Memory B cell (primary cell): ENCODE results near the gene RPTOR.
"Not testable (repeated sequence)": the region's sequence is repeated elsewhere in the genome, so short reads cannot be mapped to it uniquely, and the experiment has no call there.

Source experiments
- ATAC-seq: fragments of 150-1000 bp; cut with Tn5 transposase; 2 replicates; pipeline ENCODE4 v1.10.0; 2021; ENCODE audit warnings: low read depth, mild to moderate bottlenecking, moderate library complexity
- DNase-seq, 2 donors: peaks; one replicate each; pipeline ENCODE4 v3.0.0; 2022; ENCODE audit warnings: low spot score in 2 of 2
- H3K27ac Mint-ChIP-seq: one replicate; pipeline ENCODE4 v1.8.0; 2022; ENCODE audit warnings: mild to moderate bottlenecking, moderate library complexity, mixed read lengths
- H3K27me3 Mint-ChIP-seq: one replicate; pipeline ENCODE4 v1.8.0; 2022; ENCODE audit warnings: mixed read lengths
- H3K36me3 Mint-ChIP-seq: one replicate; pipeline ENCODE4 v1.8.0; 2022; ENCODE audit warnings: mild to moderate bottlenecking, mixed read lengths
- H3K4me1 Mint-ChIP-seq: one replicate; pipeline ENCODE4 v1.8.0; 2022; ENCODE audit warnings: mixed read lengths
- H3K4me3 Mint-ChIP-seq: one replicate; pipeline ENCODE4 v1.8.0; 2022; ENCODE audit warnings: mild to moderate bottlenecking, moderate library complexity, mixed read lengths
- H3K9me3 Mint-ChIP-seq: one replicate; pipeline ENCODE4 v1.8.0; 2022; ENCODE audit warnings: mixed read lengths

The RPTOR gene

DNA sequence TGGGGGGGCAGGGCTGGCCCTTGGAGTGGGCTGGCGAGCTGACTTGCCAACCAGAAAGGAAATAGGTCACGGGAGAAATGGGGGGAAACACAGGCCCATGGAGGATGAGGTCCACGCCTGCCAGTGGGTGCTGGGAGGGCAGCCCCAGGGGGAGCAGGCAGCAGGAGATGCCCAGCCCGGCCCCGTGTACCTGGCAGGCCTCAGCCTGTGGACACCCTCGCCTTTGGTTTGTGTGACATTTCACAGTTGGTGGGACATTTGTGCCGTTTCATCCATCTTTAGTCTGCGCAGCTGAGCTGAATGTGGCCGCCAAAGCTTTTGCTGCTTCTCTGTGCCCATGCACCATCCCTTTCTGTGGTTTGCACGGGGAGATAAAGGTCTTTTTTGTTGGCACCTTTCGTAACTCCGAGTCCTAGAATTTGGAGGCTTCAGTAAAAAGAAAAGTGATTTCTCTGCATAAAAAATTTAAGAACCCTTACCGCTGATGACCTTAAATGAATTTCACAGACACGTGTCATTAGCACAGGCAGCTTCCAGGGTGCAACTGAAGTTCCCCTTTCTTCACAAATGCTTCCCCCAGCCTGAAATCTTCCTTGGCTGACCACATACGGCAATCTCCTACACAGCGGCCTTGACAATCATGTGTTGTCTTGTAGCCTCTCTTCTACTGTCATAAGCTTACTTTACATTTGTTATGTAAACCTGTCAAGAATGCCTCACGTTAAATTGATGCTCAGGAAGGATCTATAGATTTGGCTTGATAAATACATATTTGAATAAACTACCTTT is 193.6 kb downstream of the RPTOR start:
- ATAC-seq (no peak), DNase-seq (no peak)
- Mint-ChIP-seq H3K4me1 (peaks cover 34% of the 10 kb centered on the region), H3K9me3 (no peaks in the 10 kb centered on the region), H3K27ac (peak overlapping the region; percentile 72), H3K36me3 (peaks cover 20% of the 10 kb centered on the region), H3K27me3 (no peaks in the 10 kb centered on the region), H3K4me3 (peak overlapping the region; percentile 62)

GRCh38 chr17:80738987-80739730 is 194.5 kb downstream of the RPTOR start:
- ATAC-seq (no peak), DNase-seq (no peak)
- no peaks in the 10 kb centered on the region for H3K9me3 Mint-ChIP-seq
- peaks cover 16% of the 10 kb centered on the region for H3K36me3 Mint-ChIP-seq
- H3K4me1 Mint-ChIP-seq, result peaks cover 30% of the 10 kb centered on the region
- peak overlapping the region; percentile 8 for H3K4me3 Mint-ChIP-seq
- no peaks in the 10 kb centered on the region for H3K27me3 Mint-ChIP-seq
- peak overlapping the region; percentile 78 for H3K27ac Mint-ChIP-seq

DNA sequence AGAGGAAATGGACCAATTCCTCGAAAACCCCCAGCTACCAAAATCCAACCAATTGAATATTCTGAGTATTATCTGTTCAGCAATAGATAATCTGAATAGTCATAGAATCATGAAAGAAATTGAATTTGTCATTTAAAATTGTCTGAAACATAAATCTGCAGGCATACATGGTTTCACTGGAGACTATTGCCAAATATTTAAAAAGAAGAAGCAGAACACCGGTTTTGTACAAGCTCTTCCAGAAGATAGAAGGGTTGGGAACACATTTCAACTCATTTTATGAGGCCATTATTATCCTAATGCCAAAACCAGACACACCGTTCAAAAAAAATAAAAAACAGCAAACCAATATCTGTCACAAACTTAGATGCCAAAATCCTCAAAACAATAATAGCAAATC is 195.5 kb downstream of the RPTOR start:
- no peak overlapping the region for H3K4me3 Mint-ChIP-seq
- no peak overlapping the region for H3K27ac Mint-ChIP-seq
- peaks cover 29% of the 10 kb centered on the region for H3K4me1 Mint-ChIP-seq
- no peaks in the 10 kb centered on the region for H3K27me3 Mint-ChIP-seq
- H3K9me3 Mint-ChIP-seq, result no peaks in the 10 kb centered on the region
- H3K36me3 Mint-ChIP-seq, result peaks cover 13% of the 10 kb centered on the region
- DNase-seq (no peak), ATAC-seq (no peak)

DNA sequence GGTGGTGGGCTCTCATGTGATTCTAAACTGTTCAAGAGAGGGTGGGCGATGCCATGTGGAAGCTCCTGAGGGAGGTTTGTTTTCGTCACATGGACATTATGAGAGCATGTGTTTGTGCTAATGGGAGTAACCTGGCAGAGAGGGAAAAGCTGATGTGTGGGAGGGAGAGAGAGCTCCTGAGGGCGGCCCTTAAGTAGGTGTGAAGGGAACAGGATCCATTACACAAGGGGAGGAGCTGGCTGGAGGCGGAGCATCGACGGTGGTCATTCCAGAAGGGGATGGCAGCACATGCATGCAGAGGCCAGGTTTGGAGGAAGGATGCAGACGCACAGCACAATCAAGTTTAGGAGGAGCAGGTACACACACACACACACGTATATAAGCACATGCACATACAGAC is 197.5 kb downstream of the RPTOR start:
- Mint-ChIP-seq H3K36me3 (peaks cover 13% of the 10 kb centered on the region), H3K4me1 (peaks cover 24% of the 10 kb centered on the region), H3K9me3 (no peaks in the 10 kb centered on the region), H3K27ac (no peak overlapping the region), H3K27me3 (no peaks in the 10 kb centered on the region), H3K4me3 (no peak overlapping the region)
- ATAC-seq, result no peak
- no peak for DNase-seq

DNA sequence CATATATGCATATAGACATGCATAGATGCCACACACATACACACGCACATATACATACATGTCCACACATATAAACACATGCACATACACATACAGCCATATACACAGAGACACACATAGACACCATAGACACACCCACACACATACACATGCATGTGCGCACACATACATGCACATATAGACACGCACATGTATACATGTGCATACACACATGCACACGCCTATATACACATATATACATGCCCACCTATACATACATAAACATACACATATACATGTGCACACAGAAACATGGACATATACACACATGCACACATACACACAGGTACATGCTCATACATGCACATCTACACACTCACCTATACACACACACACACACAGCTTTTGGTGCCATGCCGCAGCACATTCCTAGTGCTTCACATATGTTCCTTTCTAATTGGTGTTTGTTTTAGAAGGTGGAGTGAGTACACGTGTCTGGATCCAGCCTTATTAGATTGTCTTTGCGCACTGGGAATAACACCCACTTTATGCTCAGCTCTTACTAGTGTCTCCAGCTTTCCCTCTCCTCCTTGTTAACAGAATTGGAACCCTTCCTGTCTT is 198.0 kb downstream of the RPTOR start:
- DNase-seq, result no peak
- Mint-ChIP-seq H3K4me1 (peaks cover 19% of the 10 kb centered on the region), H3K36me3 (peaks cover 13% of the 10 kb centered on the region), H3K4me3 (no peak overlapping the region), H3K27ac (no peak overlapping the region), H3K27me3 (no peaks in the 10 kb centered on the region), H3K9me3 (no peaks in the 10 kb centered on the region)
- ATAC-seq, result no peak

- Mint-ChIP-seq H3K4me3 (no peak overlapping the region), H3K9me3 (no peaks in the 10 kb centered on the region), H3K4me1 (peaks cover 14% of the 10 kb centered on the region), H3K27me3 (no peaks in the 10 kb centered on the region), H3K27ac (no peak overlapping the region), H3K36me3 (peaks cover 15% of the 10 kb centered on the region)
- no peak for ATAC-seq
- no peak for DNase-seq
These were observed 198.6 kb downstream of the RPTOR start for GRCh38 chr17:80743181-80743771.

- not testable (repeated sequence) for H3K9me3 Mint-ChIP-seq, H3K27me3 Mint-ChIP-seq, H3K27ac Mint-ChIP-seq, H3K4me3 Mint-ChIP-seq, ATAC-seq, DNase-seq
- Mint-ChIP-seq H3K4me1 (peaks cover 10% of the 10 kb centered on the region), H3K36me3 (peaks cover 17% of the 10 kb centered on the region)
These were observed 199.3 kb downstream of the RPTOR start for GRCh38 chr17:80743973-80744372.

DNA sequence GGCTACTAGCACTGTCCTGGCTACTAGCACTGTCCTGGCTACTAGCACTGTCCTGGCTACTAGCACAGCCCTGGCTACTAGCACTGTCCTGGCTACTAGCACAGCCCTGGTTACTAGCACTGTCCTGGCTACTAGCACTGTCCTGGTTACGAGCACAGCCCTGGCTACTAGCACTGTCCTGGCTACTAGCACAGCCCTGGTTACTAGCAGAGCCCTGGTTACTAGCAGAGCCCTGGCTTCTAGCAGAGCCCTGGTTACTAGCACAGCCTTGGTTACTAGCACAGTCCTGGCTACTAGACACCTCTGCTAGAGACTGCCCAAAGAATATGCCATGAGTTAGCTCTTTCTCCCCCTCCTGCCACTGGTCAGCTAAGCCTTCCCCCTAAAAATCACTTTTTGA is 200.1 kb downstream of the RPTOR start:
- H3K36me3 Mint-ChIP-seq, result peaks cover 17% of the 10 kb centered on the region
- not testable (repeated sequence) for H3K9me3 Mint-ChIP-seq, H3K27ac Mint-ChIP-seq, H3K4me1 Mint-ChIP-seq, ATAC-seq, H3K4me3 Mint-ChIP-seq, H3K27me3 Mint-ChIP-seq, DNase-seq

- no peak for DNase-seq
- Mint-ChIP-seq H3K27me3 (no peaks in the 10 kb centered on the region), H3K9me3 (no peaks in the 10 kb centered on the region), H3K36me3 (peaks cover 17% of the 10 kb centered on the region), H3K4me1 (peaks cover 6% of the 10 kb centered on the region), H3K27ac (no peak overlapping the region), H3K4me3 (no peak overlapping the region)
- no peak for ATAC-seq
These were observed 200.5 kb downstream of the RPTOR start for GRCh38 chr17:80745183-80745582.

GRCh38 chr17:80746262-80746935 is 201.8 kb downstream of the RPTOR start:
- DNase-seq (no peak), ATAC-seq (no peak)
- Mint-ChIP-seq H3K9me3 (no peaks in the 10 kb centered on the region), H3K4me3 (no peak overlapping the region), H3K36me3 (peaks cover 16% of the 10 kb centered on the region), H3K4me1 (peaks cover 4% of the 10 kb centered on the region), H3K27ac (no peak overlapping the region), H3K27me3 (no peaks in the 10 kb centered on the region)

GRCh38 chr17:80747469-80747868 is 202.8 kb downstream of the RPTOR start:
- H3K4me3 Mint-ChIP-seq, result no peak overlapping the region
- peaks cover 12% of the 10 kb centered on the region for H3K36me3 Mint-ChIP-seq
- no peaks in the 10 kb centered on the region for H3K27me3 Mint-ChIP-seq
- ATAC-seq (no peak), DNase-seq (no peak)
- H3K9me3 Mint-ChIP-seq, result no peaks in the 10 kb centered on the region
- H3K4me1 Mint-ChIP-seq, result peaks cover 2% of the 10 kb centered on the region
- no peak overlapping the region for H3K27ac Mint-ChIP-seq

GRCh38 chr17:80749611-80750010 is 205.0 kb downstream of the RPTOR start:
- Mint-ChIP-seq H3K27ac (no peak overlapping the region), H3K4me3 (no peak overlapping the region), H3K27me3 (no peaks in the 10 kb centered on the region), H3K9me3 (no peaks in the 10 kb centered on the region), H3K36me3 (peaks cover 17% of the 10 kb centered on the region), H3K4me1 (no peaks in the 10 kb centered on the region)
- ATAC-seq (no peak), DNase-seq (no peak)

- H3K4me1 Mint-ChIP-seq, result no peaks in the 10 kb centered on the region
- no peak for DNase-seq
- H3K4me3 Mint-ChIP-seq, result no peak overlapping the region
- no peaks in the 10 kb centered on the region for H3K9me3 Mint-ChIP-seq
- ATAC-seq, result no peak
- H3K27me3 Mint-ChIP-seq, result no peaks in the 10 kb centered on the region
- peaks cover 18% of the 10 kb centered on the region for H3K36me3 Mint-ChIP-seq
- no peak overlapping the region for H3K27ac Mint-ChIP-seq
These were observed 205.6 kb downstream of the RPTOR start for GRCh38 chr17:80750263-80750662.
